Kidney (tissue), 22 donors: ENCODE results near the gene SIGLEC9. TPM values are rescaled to one million over a fixed set of nuclear protein-coding genes. Genes with fewer than 3 reads are reported as not detected.

Source experiments
- DNase-seq, 5 donors: peaks; one replicate each; pipeline ENCODE4 v3.0.0-alpha.2; 2013 to 2020
- FAIRE-seq: peaks from 2 replicates; lab custom pipeline; 2012; peaks lifted over from hg19 to GRCh38; lab: Jason Lieb, UNC
- H3K27ac ChIP-seq, 2 donors: one replicate each; pipeline ENCODE4 v1.7.0; 2013; ENCODE audit warnings: low read depth in 2 of 2, low read length in 2 of 2, inconsistent platforms in 1 of 2
- H3K27me3 ChIP-seq: one replicate; pipeline ENCODE4 v1.7.1; 2013; ENCODE audit warnings: low read length, inconsistent platforms; ENCODE audit not compliant: control insufficient read depth, insufficient read depth
- H3K36me3 ChIP-seq, 3 donors: one replicate each; pipeline versions ENCODE4 v1.7.0 to v1.7.1; 2013; ENCODE audit warnings: low read length in 3 of 3, control low read depth in 1 of 3, inconsistent platforms in 1 of 3; ENCODE audit not compliant: insufficient read depth in 3 of 3, control insufficient read depth in 2 of 3
- H3K4me1 ChIP-seq, 3 donors: one replicate each; pipeline versions ENCODE4 v1.7.0 to v1.7.1; 2013; ENCODE audit warnings: low read length in 3 of 3, inconsistent platforms in 1 of 3, low read depth in 1 of 3; ENCODE audit not compliant: control insufficient read depth in 2 of 3, insufficient read depth in 2 of 3
- H3K4me3 ChIP-seq, 3 donors: one replicate each; pipeline versions ENCODE4 v1.7.0 to v1.8.1; 2013; ENCODE audit warnings: low read length in 3 of 3, control low read depth in 1 of 3, inconsistent platforms in 1 of 3
- H3K9ac ChIP-seq, 3 donors: one replicate each; pipeline versions ENCODE4 v1.7.0 to v1.7.1; 2013; ENCODE audit warnings: low read length in 3 of 3, control low read depth in 1 of 3, inconsistent platforms in 1 of 3
- H3K9me3 ChIP-seq, 3 donors: one replicate each; pipeline versions ENCODE4 v1.7.0 to v1.7.1; 2013; ENCODE audit warnings: low read length in 3 of 3, control low read depth in 1 of 3, inconsistent platforms in 1 of 3; ENCODE audit not compliant: control insufficient read depth in 2 of 3, insufficient read depth in 1 of 3
- intact Hi-C: fragments of 100-400 bp; cut with DNase I; formaldehyde crosslinking; loops from one replicate; pipeline ENCODE4 v1.11.1; 2022
- long read RNA-seq, 10 donors: library from polyadenylated mRNA in 1 of 10; unstranded in 1 of 10; transcript quantifications; one replicate each; pipeline ENCODE4 v2.0.0 and lab custom pipeline, GENCODE V29; 2021 to 2026
- polyA plus RNA-seq: library from polyadenylated mRNA; stranded (reverse); fragments of 350-450 nt; fragmentation: Illumina TruSeq; extraction: RNeasy Lipid Tissue Mini Kit (QIAGEN cat#74804); gene quantifications from one replicate; pipeline ENCODE4 v1.2.3, GENCODE V29; 2014; ENCODE audit warnings: low read depth, low replicate concordance; ENCODE audit not compliant: insufficient read depth
- total RNA-seq: library from RNA; stranded (reverse); fragmentation: NEBNext Ultra II Directional; extraction: Animal tissue kit (Norgen Biotek cat#: 25700); gene quantifications from one replicate; pipeline ENCODE4 v1.2.1, GENCODE V29; 2021
- TF ChIP-seq, protein P1 (sequence below): IDR thresholded peaks from 3 replicates; pipeline ENCODE4 v1.5.1; 2012; ENCODE audit warnings: mild to moderate bottlenecking, moderate library complexity, borderline replicate concordance; ENCODE audit not compliant: insufficient read depth; ENCODE audit errors: extremely low read depth
- donor health status: control.
- donor health status: control.
- donor health status: control.
- donor health status: control.
- donor health status: control.
- donor health status: DM: yes; HTN: yes; CAD: no.
- donor health status: Normal renal cell carcinoma (clear cell type).

The SIGLEC9 gene
- total RNA-seq (8.1 TPM), polyA plus RNA-seq (1.6 TPM)
- long read RNA-seq, donor 1, partial matches to known transcripts = 0 of 1 reads
- long read RNA-seq, donor 1, other reads (novel, unspliced or antisense) = 0 of 1 reads
- long read RNA-seq, donor 2 = 0 reads
- long read RNA-seq, donor 3, partial matches to known transcripts = 0 of 1 reads
- long read RNA-seq, donor 3, other reads (novel, unspliced or antisense) = 0 of 1 reads
- long read RNA-seq, donor 4 = 0 reads
- long read RNA-seq, donor 5 = 0 reads
- long read RNA-seq, donor 6 = 0 reads
- long read RNA-seq, donor 7, partial matches to known transcripts = 0 of 6 reads
- long read RNA-seq, donor 7, other reads (novel, unspliced or antisense) = 2 of 6 reads
- long read RNA-seq, donor 8 = 0 reads
- long read RNA-seq, donor 9 = 0 reads
- long read RNA-seq, donor 10 = 0 reads

GRCh38 chr19:51124729-51125128 lies at the start of gene SIGLEC9:
Gene SIGLEC9, plus strand, starts transcription at chr19:51124906. Its CDS starts 69 bp downstream, at chr19:51124975.
- TF ChIP-seq, protein P1, sequence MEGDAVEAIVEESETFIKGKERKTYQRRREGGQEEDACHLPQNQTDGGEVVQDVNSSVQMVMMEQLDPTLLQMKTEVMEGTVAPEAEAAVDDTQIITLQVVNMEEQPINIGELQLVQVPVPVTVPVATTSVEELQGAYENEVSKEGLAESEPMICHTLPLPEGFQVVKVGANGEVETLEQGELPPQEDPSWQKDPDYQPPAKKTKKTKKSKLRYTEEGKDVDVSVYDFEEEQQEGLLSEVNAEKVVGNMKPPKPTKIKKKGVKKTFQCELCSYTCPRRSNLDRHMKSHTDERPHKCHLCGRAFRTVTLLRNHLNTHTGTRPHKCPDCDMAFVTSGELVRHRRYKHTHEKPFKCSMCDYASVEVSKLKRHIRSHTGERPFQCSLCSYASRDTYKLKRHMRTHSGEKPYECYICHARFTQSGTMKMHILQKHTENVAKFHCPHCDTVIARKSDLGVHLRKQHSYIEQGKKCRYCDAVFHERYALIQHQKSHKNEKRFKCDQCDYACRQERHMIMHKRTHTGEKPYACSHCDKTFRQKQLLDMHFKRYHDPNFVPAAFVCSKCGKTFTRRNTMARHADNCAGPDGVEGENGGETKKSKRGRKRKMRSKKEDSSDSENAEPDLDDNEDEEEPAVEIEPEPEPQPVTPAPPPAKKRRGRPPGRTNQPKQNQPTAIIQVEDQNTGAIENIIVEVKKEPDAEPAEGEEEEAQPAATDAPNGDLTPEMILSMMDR = no peak
- Histone ChIP-seq H3K4me3 (no peak within 1 kb of the TSS), H3K27ac (peak within 1 kb of the TSS in 1 of 2 donors; percentile 9), H3K27me3 (no peaks in the 10 kb centered on the region), H3K9ac (no peak within 1 kb of the TSS), H3K9me3 (no peaks in the 10 kb centered on the region), H3K36me3 (no peaks in the 10 kb centered on the region), H3K4me1 (peaks cover 0 to 9% (median 0%) of the 10 kb centered on the region in 3 donors)
- intact Hi-C loops = no loop called here
- peak in 2 of 5 donors; percentile 31 to 47 for DNase-seq
- no peak for FAIRE-seq

DNA sequence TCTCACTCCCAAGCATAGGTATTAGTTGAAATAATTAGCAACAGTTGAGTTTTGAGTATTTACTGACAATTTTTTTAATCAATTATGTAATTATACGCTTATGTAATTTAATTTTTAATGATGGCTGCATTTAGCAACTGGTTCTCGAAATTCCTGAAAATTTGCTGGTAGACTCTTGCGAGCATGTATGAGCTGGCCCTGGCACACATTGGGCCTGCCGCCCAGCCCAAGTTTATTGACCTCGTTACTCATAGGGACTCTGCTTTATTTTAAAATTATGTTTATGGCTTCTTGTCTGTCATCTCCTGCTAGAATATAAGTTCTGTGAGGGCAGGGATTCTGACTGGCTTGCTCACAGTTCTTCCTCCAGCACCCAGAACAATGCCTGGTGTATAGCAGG lies 48.7 kb upstream of the SIGLEC9 start:
- Histone ChIP-seq H3K27me3 (no peaks in the 10 kb centered on the region), H3K36me3 (no peaks in the 10 kb centered on the region), H3K27ac (no peak overlapping the region), H3K9me3 (peaks cover 0 to 6% (median 6%) of the 10 kb centered on the region in 3 donors), H3K4me3 (no peak overlapping the region), H3K9ac (no peak overlapping the region), H3K4me1 (no peaks in the 10 kb centered on the region)
- intact Hi-C loops = no loop called here
- FAIRE-seq (no peak), DNase-seq (no peak)
- TF ChIP-seq, protein P1 = no peak

DNA sequence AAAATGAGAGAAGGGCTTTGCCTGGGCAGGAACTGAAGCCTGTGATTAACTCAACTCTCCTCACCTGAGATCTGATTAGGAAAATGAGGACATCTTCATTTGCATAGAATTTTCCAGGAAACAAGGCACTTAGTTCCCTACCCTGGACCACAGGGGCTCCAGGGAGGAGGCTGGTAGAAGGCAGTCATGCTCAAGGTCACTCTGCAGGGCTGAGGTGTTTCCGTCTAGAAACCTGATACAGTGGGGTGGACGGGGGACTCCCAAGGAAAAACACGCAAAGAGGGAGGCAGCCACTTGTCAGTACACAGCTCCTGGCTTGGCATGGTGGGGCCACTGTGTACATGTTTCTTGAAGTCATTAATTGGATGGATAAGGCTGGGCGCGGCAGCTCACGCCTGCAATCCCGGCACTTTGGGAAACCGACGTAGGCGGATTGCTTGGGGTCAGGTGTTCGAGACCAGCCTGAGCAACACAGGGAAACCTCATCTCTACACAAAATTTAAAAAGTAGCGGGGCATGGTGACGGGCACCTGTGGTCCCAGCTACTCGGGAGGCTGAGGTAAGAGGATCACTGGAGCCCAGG lies 48.0 kb upstream of the SIGLEC9 start:
- TF ChIP-seq, protein P1 = no peak
- no peak overlapping the region for H3K9ac ChIP-seq
- peaks cover 0 to 6% (median 6%) of the 10 kb centered on the region in 3 donors for H3K9me3 ChIP-seq
- H3K36me3 ChIP-seq = no peaks in the 10 kb centered on the region
- intact Hi-C loops = no loop called here
- H3K4me1 ChIP-seq = no peaks in the 10 kb centered on the region
- no peak overlapping the region for H3K27ac ChIP-seq
- FAIRE-seq (no peak), DNase-seq (peak in 3 of 5 donors; percentile 24 to 51 (median 29))
- no peaks in the 10 kb centered on the region for H3K27me3 ChIP-seq
- no peak overlapping the region for H3K4me3 ChIP-seq
